Measurements from ENCODE around the gene PIGK. TPM values are rescaled to one million over a fixed set of nuclear protein-coding genes. Genes with fewer than 3 reads are reported as not detected.
"Not testable (repeated sequence)": the region's sequence is repeated elsewhere in the genome, so short reads cannot be mapped to it uniquely, and the experiment has no call there.

Gene PIGK
- total RNA-seq, 5 donors from 2014 or later (not counting 1 experiment from before 2014, with no cell fraction given), result 17.9 to 23.9 (median 21.2) TPM

DNA sequence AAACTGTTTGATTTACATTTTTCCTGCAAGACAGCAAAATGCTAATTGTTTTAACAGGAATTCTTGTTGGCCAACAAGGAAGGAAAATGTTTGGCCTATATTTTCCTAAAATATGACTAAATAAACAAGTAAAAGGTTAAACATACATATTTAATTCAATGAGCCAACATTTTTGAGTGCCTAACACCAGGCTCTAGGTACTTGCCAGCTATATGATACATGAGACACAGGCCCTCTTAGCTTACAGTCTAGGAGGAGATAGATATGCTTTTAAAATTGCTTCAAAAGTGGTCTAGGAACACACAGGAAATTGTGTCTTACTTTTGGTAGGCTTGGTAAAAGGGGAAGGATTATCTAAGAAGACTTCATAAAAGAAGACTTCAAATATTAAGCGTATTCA lies 50.9 kb downstream of the PIGK start:
- Histone ChIP-seq H3K9me3 (no peaks in the 10 kb centered on the region), H3K4me3 (ENCODE audit: control insufficient read depth in 1 of 2, extremely low read depth in 1 of 2, low read length in 1 of 2) (no peak overlapping the region), H3K4me1 (ENCODE audit: control insufficient read depth in 1 of 2, extremely low read depth in 1 of 2, insufficient read depth in 2 of 2, low read length in 2 of 2) (no peaks in the 10 kb centered on the region), H3K36me3 (ENCODE audit: control insufficient read depth in 2 of 2, extremely low read depth in 1 of 2, insufficient read depth in 1 of 2, low read length in 1 of 2) (peaks cover 0 to 6% of the 10 kb centered on the region in 2 donors), H3K27me3 (replicated peaks in 1 of 2; ENCODE audit: control insufficient read depth in 2 of 2, extremely low read depth in 1 of 2, insufficient read depth in 2 of 2, low read length in 1 of 2) (no peaks in the 10 kb centered on the region), H3K27ac (ENCODE audit: low read length) (no peak overlapping the region)
- POLR2A ChIA-PET, result no interaction called here
- Mint-ChIP-seq H3K9me3 (peaks cover 0 to 3% (median 0%) of the 10 kb centered on the region in 3 donors), H3K36me3 (peaks cover 25% of the 10 kb centered on the region), H3K4me3 (no peak overlapping the region), H3K27me3 (no peaks in the 10 kb centered on the region), H3K27ac (no peak overlapping the region), H3K4me1 (peaks cover 7 to 17% (median 10%) of the 10 kb centered on the region in 3 donors)
- CTCF ChIA-PET, result no interaction called here
- DNase-seq (no peak), ATAC-seq (replicated peaks in 1 of 4) (no peak)
- no CpG with 5 or more reads among the region's 1 CpG for WGBS (ENCODE audit: insufficient coverage)

DNA sequence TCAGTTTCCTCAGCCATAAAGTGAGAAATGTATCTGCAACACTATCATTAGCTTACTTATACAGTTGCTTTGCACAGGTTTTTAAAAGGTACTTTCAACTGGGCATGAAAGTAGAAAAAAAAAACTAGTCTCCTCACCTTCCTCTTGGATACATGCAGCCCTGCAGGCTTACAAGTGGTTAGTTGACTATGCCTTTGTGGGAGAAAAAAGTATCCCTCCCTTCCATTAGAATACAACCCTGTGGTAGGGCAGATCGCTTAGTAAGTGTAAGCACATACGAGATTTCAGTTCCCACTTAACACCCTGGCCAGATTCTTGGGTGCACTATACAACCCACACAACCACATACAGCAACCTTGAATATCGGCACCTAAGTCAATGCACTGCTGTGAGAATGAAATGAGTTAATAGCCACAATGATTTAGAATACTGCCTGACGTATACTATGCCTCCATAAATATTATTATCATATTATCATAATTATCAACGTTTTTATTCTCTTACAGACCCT lies 54.7 kb downstream of the PIGK start:
- H3K27me3 ChIP-seq (replicated peaks in 1 of 2; ENCODE audit: control insufficient read depth in 2 of 2, extremely low read depth in 1 of 2, insufficient read depth in 2 of 2, low read length in 1 of 2), result no peaks in the 10 kb centered on the region
- ATAC-seq (replicated peaks in 1 of 4) (no peak), DNase-seq (no peak)
- peaks cover 4 to 29% of the 10 kb centered on the region in 2 donors for H3K36me3 ChIP-seq (ENCODE audit: control insufficient read depth in 2 of 2, extremely low read depth in 1 of 2, insufficient read depth in 1 of 2, low read length in 1 of 2)
- WGBS (ENCODE audit: insufficient coverage), result no CpG with 5 or more reads among the region's 5 CpGs
- Mint-ChIP-seq H3K4me1 (peaks cover 2 to 6% (median 2%) of the 10 kb centered on the region in 3 donors), H3K9me3 (peaks cover 0 to 7% (median 6%) of the 10 kb centered on the region in 3 donors), H3K27me3 (no peaks in the 10 kb centered on the region), H3K36me3 (peaks cover 53% of the 10 kb centered on the region), H3K4me3 (no peak overlapping the region), H3K27ac (no peak overlapping the region)
- H3K9me3 ChIP-seq, result no peaks in the 10 kb centered on the region
- H3K4me1 ChIP-seq (ENCODE audit: control insufficient read depth in 1 of 2, extremely low read depth in 1 of 2, insufficient read depth in 2 of 2, low read length in 2 of 2), result no peaks in the 10 kb centered on the region
- H3K4me3 ChIP-seq (ENCODE audit: control insufficient read depth in 1 of 2, extremely low read depth in 1 of 2, low read length in 1 of 2), result no peak overlapping the region
- POLR2A ChIA-PET, result no interaction called here
- no peak overlapping the region for H3K27ac ChIP-seq (ENCODE audit: low read length)
- CTCF ChIA-PET, result no interaction called here

DNA sequence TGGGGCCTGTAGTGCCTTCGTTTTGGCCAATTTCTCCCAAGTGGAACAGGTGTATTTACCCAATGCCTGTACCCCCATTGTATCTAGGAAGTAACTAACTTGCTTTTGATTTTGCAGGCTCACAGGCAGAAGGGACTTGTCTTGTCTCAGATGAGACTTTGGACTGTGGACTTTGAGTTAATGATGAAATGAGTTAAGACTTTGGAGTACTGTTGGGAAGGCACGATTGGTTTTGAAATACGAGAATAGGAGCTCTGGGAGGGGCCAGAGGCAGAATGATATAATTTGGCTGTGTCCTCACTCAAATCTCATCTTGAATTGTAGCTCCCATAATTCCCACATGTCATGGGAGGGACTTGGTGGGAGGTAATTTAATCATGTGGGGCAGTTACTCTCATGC lies 59.5 kb downstream of the PIGK start:
- H3K36me3 ChIP-seq (ENCODE audit: control insufficient read depth in 2 of 2, extremely low read depth in 1 of 2, insufficient read depth in 1 of 2, low read length in 1 of 2), result peaks cover 6 to 30% of the 10 kb centered on the region in 2 donors
- H3K4me3 ChIP-seq (ENCODE audit: control insufficient read depth in 1 of 2, extremely low read depth in 1 of 2, low read length in 1 of 2); H3K27me3 ChIP-seq (replicated peaks in 1 of 2; ENCODE audit: control insufficient read depth in 2 of 2, extremely low read depth in 1 of 2, insufficient read depth in 2 of 2, low read length in 1 of 2); DNase-seq; H3K4me3 Mint-ChIP-seq; H3K27ac Mint-ChIP-seq; CTCF ChIA-PET; H3K27ac ChIP-seq (ENCODE audit: low read length); H3K4me1 ChIP-seq (ENCODE audit: control insufficient read depth in 1 of 2, extremely low read depth in 1 of 2, insufficient read depth in 2 of 2, low read length in 2 of 2); H3K27me3 Mint-ChIP-seq; H3K9me3 ChIP-seq; POLR2A ChIA-PET; ATAC-seq (replicated peaks in 1 of 4); H3K4me1 Mint-ChIP-seq: not testable (repeated sequence)
- H3K36me3 Mint-ChIP-seq, result peaks cover 85% of the 10 kb centered on the region
- H3K9me3 Mint-ChIP-seq, result peaks cover 4 to 11% (median 6%) of the 10 kb centered on the region in 3 donors
- 100% methylated on average over 2 of the region's 3 CpGs for WGBS (ENCODE audit: insufficient coverage)

DNA sequence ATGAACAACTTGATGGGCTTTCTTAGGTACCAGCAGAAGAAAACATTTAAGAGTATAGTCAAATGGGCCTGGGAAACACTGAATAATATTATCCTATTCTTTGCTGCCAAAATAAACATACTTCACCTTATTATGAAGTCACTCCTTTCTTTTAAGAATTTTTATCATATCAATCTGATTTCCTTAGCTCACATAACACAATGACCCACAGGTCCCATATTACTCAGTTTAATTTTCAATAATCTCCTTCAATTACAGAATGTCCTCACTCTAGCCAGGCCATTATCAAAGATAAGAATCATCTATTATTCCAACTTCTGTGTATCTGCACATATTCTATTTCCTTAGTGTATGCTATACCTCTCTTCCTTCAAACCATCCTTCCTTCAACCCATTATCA lies 63.0 kb downstream of the PIGK start:
- no peak for ATAC-seq (replicated peaks in 1 of 4)
- H3K9me3 ChIP-seq, result no peaks in the 10 kb centered on the region
- Mint-ChIP-seq H3K27me3 (no peaks in the 10 kb centered on the region), H3K9me3 (peaks cover 4 to 11% (median 6%) of the 10 kb centered on the region in 3 donors), H3K4me1 (peaks cover 5 to 11% (median 9%) of the 10 kb centered on the region in 3 donors), H3K36me3 (peaks cover 77% of the 10 kb centered on the region), H3K27ac (no peak overlapping the region), H3K4me3 (no peak overlapping the region)
- no peaks in the 10 kb centered on the region for H3K4me1 ChIP-seq (ENCODE audit: control insufficient read depth in 1 of 2, extremely low read depth in 1 of 2, insufficient read depth in 2 of 2, low read length in 2 of 2)
- H3K27ac ChIP-seq (ENCODE audit: low read length), result no peak overlapping the region
- DNase-seq, result no peak
- CTCF ChIA-PET, result no interaction called here
- peaks cover 6 to 15% of the 10 kb centered on the region in 2 donors for H3K36me3 ChIP-seq (ENCODE audit: control insufficient read depth in 2 of 2, extremely low read depth in 1 of 2, insufficient read depth in 1 of 2, low read length in 1 of 2)
- H3K4me3 ChIP-seq (ENCODE audit: control insufficient read depth in 1 of 2, extremely low read depth in 1 of 2, low read length in 1 of 2), result no peak overlapping the region
- POLR2A ChIA-PET, result no interaction called here
- no peaks in the 10 kb centered on the region for H3K27me3 ChIP-seq (replicated peaks in 1 of 2; ENCODE audit: control insufficient read depth in 2 of 2, extremely low read depth in 1 of 2, insufficient read depth in 2 of 2, low read length in 1 of 2)

DNA sequence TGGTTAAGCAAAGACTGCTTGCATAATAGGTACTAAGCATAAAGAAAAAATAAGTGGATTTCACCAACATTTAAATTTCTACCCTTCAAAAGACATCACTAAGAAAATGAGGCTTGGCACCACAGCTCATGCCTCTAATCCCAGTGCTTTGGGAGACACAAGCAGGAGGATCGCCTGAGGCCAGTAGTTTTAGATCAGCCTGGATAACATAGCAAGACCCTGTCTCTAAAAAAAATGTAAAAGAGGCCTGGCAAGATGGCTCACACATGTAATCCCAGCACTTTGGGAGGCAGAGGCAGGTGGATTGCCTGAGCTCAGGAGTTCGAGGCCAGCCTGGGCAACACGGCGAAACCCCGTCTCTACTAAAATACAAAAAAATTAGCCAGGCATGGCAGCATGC lies 73.0 kb downstream of the PIGK start:
- Histone ChIP-seq H3K27ac (ENCODE audit: low read length) (no peak overlapping the region), H3K4me3 (ENCODE audit: control insufficient read depth in 1 of 2, extremely low read depth in 1 of 2, low read length in 1 of 2) (no peak overlapping the region), H3K9me3 (no peaks in the 10 kb centered on the region), H3K4me1 (ENCODE audit: control insufficient read depth in 1 of 2, extremely low read depth in 1 of 2, insufficient read depth in 2 of 2, low read length in 2 of 2) (peaks cover 0 to 5% of the 10 kb centered on the region in 2 experiments), H3K27me3 (replicated peaks in 1 of 2; ENCODE audit: control insufficient read depth in 2 of 2, extremely low read depth in 1 of 2, insufficient read depth in 2 of 2, low read length in 1 of 2) (no peaks in the 10 kb centered on the region), H3K36me3 (ENCODE audit: control insufficient read depth in 2 of 2, extremely low read depth in 1 of 2, insufficient read depth in 1 of 2, low read length in 1 of 2) (no peaks in the 10 kb centered on the region)
- no peak for DNase-seq
- ChIA-PET POLR2A (interaction anchor here in 1 of 2 donors (0.5 to 0.6 kb wide), 2 partner anchors 338 to 385 kb away, joined by 3 to 5 read pairs; no protein-coding TSS in a partner anchor), CTCF (interaction anchor here (0.6 to 1.5 kb wide), 3 partner anchors 387 to 727 kb away, joined by 3 to 5 read pairs (median 4); no protein-coding TSS in a partner anchor)
- H3K27me3 Mint-ChIP-seq, result no peaks in the 10 kb centered on the region
- H3K36me3 Mint-ChIP-seq, result peaks cover 19% of the 10 kb centered on the region
- H3K4me1 Mint-ChIP-seq, result peaks cover 27 to 33% (median 31%) of the 10 kb centered on the region in 3 donors
- H3K4me3 Mint-ChIP-seq, result no peak overlapping the region
- no peak for ATAC-seq (replicated peaks in 1 of 4)
- no peaks in the 10 kb centered on the region for H3K9me3 Mint-ChIP-seq
- no peak overlapping the region for H3K27ac Mint-ChIP-seq
- WGBS (ENCODE audit: insufficient coverage), result 100% methylated on average over 2 of the region's 5 CpGs

DNA sequence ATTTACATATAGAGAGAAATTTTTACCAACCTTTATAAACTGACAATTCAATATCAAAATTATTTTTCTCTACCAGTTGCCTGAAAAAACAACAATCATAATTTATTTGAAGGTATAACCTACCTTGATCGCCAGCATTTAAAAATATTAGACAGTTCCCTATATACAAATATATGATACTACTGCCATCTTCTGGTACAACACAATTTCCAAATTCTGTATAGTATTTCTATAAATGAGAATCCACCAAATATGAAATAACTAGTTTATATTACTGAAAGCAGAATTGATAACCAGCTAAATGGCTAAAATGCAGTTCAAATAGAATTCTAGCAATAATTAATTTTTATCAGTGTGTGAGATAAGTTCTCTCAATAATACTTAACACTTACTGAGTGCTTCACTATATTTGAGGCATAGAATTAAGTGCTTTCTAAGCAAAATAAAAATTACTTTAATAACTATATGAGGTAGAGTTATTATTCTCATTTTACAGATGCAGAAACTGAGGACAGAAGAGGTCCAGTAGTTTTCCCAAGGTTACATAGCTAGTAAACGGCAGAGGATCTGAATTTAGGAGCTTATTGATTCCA lies 75.6 kb downstream of the PIGK start:
- Histone ChIP-seq H3K4me1 (ENCODE audit: control insufficient read depth in 1 of 2, extremely low read depth in 1 of 2, insufficient read depth in 2 of 2, low read length in 2 of 2) (peaks cover 0 to 2% of the 10 kb centered on the region in 2 experiments), H3K9me3 (no peaks in the 10 kb centered on the region), H3K27me3 (replicated peaks in 1 of 2; ENCODE audit: control insufficient read depth in 2 of 2, extremely low read depth in 1 of 2, insufficient read depth in 2 of 2, low read length in 1 of 2) (no peaks in the 10 kb centered on the region), H3K36me3 (ENCODE audit: control insufficient read depth in 2 of 2, extremely low read depth in 1 of 2, insufficient read depth in 1 of 2, low read length in 1 of 2) (no peaks in the 10 kb centered on the region), H3K4me3 (ENCODE audit: control insufficient read depth in 1 of 2, extremely low read depth in 1 of 2, low read length in 1 of 2) (no peak overlapping the region), H3K27ac (ENCODE audit: low read length) (no peak overlapping the region)
- CTCF ChIA-PET, result interaction anchor here (0.6 to 4.6 kb wide), 8 partner anchors 363 to 995 kb away, joined by 3 to 25 read pairs (median 4); no protein-coding TSS in a partner anchor
- Mint-ChIP-seq H3K4me3 (no peak overlapping the region), H3K27me3 (no peaks in the 10 kb centered on the region), H3K9me3 (no peaks in the 10 kb centered on the region), H3K27ac (no peak overlapping the region), H3K4me1 (peaks cover 6 to 8% (median 6%) of the 10 kb centered on the region in 3 donors), H3K36me3 (peaks cover 24% of the 10 kb centered on the region)
- ATAC-seq (replicated peaks in 1 of 4), result no peak
- WGBS (ENCODE audit: insufficient coverage), result no CpG with 5 or more reads among the region's 2 CpGs
- POLR2A ChIA-PET, result no interaction called here
- DNase-seq, result peak in 1 of 35 experiments; percentile 35

Data from T-cell (primary cell).